HG02870 (cell line): Measurements from ENCODE around the gene EEF1AKMT3.

ENCODE experiments used
- ATAC-seq: cut with Tn5 transposase; IDR thresholded peaks from one replicate; pipeline ENCODE4 v1.9.1; 2021; ENCODE audit warnings: mild to moderate bottlenecking, moderate library complexity; ENCODE audit not compliant: unreplicated experiment

The EEF1AKMT3 gene

GRCh38 chr12:57734591-57734990 lies 37.8 kb upstream of the EEF1AKMT3 start:
- ATAC-seq: no peak

GRCh38 chr12:57735198-57735855 lies 37.1 kb upstream of the EEF1AKMT3 start:
- ATAC-seq: no peak

- no peak for ATAC-seq
Observed at GRCh38 chr12:57735952-57736740, 36.3 kb upstream of the EEF1AKMT3 start.

GRCh38 chr12:57736741-57737466 lies 35.5 kb upstream of the EEF1AKMT3 start:
- ATAC-seq: no peak

- no peak for ATAC-seq
Observed at GRCh38 chr12:57737467-57738460, 34.6 kb upstream of the EEF1AKMT3 start.

- ATAC-seq: no peak
Observed at GRCh38 chr12:57738661-57739237, 33.7 kb upstream of the EEF1AKMT3 start, which contains the start of gene AGAP2. Gene AGAP2, minus strand, starts transcription at chr12:57738742. Its CDS starts 496 bp downstream, at chr12:57738246.

- ATAC-seq: no peak
Observed at GRCh38 chr12:57739387-57739786, 33.0 kb upstream of the EEF1AKMT3 start.

- ATAC-seq: no peak
Observed at GRCh38 chr12:57739914-57740538, 32.4 kb upstream of the EEF1AKMT3 start.

GRCh38 chr12:57740656-57741412 lies 31.6 kb upstream of the EEF1AKMT3 start:
- peak; percentile 36 for ATAC-seq

- no peak for ATAC-seq
Observed at GRCh38 chr12:57741413-57741789, 31.0 kb upstream of the EEF1AKMT3 start.

- peak; percentile 50 for ATAC-seq
Observed at GRCh38 chr12:57741844-57742738, 30.3 kb upstream of the EEF1AKMT3 start.

GRCh38 chr12:57743769-57744168 lies 28.6 kb upstream of the EEF1AKMT3 start:
- no peak for ATAC-seq

GRCh38 chr12:57744194-57744776 lies 28.1 kb upstream of the EEF1AKMT3 start:
- ATAC-seq: peak; percentile 29

GRCh38 chr12:57744777-57745484 lies 27.5 kb upstream of the EEF1AKMT3 start, which contains the start of gene TSPAN31:
Gene TSPAN31, plus strand, starts transcription at chr12:57745039. Its CDS starts 116 bp downstream, at chr12:57745155.
- ATAC-seq: peak; percentile 82

- no peak for ATAC-seq
Observed at GRCh38 chr12:57745485-57745881, 26.9 kb upstream of the EEF1AKMT3 start.

GRCh38 chr12:57746025-57746424 lies 26.4 kb upstream of the EEF1AKMT3 start:
- ATAC-seq: no peak

GRCh38 chr12:57749061-57749460 lies 23.4 kb upstream of the EEF1AKMT3 start:
- ATAC-seq: no peak
